HG03342 (cell line): ENCODE data around the gene NETO1.

ENCODE experiments used
- ATAC-seq: cut with Tn5 transposase; IDR thresholded peaks from one replicate; pipeline ENCODE4 v1.9.1; 2021; ENCODE audit warnings: mild to moderate bottlenecking, moderate library complexity; ENCODE audit not compliant: unreplicated experiment

NETO1 gene

DNA sequence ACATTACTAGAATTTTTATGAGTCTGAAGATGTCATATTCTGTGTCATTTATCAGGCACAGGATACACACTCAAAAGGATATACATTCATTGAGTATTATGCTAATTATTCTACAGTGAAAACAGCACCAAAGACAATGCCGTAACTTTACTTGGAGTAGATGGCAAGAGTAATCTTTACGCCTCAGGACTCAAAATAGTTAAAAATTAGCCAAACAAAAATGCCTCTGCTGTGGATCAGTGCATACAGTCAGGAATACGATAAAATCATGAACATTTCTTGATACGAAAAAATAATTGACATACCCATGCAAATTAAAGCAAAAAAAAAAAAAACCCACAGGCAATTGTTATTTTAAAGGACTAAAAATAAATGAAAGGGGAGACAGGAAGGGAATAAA lies 129.7 kb downstream of the NETO1 start:
- ATAC-seq = no peak

GRCh38 chr18:72727776-72728175 lies 140.0 kb downstream of the NETO1 start:
- no peak for ATAC-seq

- no peak for ATAC-seq
Measured at GRCh38 chr18:72727038-72727655, 140.6 kb downstream of the NETO1 start.

- no peak for ATAC-seq
Measured at GRCh38 chr18:72726201-72726600, 141.6 kb downstream of the NETO1 start.

DNA sequence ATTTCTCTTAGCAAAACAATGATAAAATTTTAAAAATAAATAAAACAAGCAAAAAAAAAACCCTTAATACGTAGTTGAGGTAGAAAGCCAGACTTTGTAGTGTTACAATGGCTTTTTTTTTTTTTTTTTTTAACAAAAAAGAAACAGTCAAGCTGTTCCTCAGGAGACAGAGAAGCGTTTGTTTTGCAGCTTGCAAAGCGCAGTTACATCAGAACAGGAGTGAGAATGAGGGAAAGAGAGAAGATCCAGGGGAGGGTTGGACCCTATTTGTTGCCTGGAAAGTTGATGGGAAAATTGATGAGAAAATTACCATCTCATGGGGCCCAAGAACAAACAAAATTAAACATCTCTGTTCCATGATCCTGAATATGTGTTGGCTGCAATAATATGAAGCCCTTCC lies 146.5 kb downstream of the NETO1 start:
- ATAC-seq = no peak

DNA sequence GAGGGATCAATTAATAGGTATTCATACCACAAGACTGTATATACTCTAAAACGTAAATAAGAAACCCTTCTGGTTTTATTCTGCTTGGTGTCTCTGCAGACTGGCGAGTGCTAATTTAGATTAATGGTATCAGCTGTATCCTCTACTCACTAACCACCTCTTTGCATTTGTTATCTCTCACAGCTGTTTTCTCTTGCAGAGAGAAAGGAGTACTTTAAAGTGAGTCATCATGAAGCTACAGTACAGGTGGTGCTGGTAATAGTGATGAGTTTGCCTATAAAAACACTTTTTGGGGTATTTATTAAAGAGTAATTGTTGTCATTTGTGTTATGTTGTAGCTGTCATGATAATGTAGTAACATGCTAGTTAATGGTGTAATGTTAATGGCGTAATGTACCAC lies 147.7 kb downstream of the NETO1 start:
- no peak for ATAC-seq

DNA sequence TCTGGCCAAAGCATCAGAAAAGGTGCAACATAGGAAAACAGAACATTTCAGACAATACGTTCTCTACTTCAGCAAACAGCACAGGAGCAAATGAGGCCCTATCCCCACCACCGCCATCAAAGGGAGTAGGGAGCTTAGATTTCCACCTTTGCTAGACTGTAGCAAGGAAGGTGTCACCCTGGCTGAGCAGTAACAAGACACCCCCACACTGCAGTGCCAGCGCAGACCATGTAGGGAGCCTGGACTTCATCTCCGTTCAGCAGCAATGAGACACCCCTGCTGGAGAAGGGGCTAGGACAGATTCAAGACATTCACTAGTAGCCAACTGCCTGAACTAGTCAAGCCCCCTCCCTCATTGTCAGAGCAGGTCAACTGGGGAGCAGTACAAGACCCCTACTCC lies 163.6 kb downstream of the NETO1 start:
- ATAC-seq = no peak

DNA sequence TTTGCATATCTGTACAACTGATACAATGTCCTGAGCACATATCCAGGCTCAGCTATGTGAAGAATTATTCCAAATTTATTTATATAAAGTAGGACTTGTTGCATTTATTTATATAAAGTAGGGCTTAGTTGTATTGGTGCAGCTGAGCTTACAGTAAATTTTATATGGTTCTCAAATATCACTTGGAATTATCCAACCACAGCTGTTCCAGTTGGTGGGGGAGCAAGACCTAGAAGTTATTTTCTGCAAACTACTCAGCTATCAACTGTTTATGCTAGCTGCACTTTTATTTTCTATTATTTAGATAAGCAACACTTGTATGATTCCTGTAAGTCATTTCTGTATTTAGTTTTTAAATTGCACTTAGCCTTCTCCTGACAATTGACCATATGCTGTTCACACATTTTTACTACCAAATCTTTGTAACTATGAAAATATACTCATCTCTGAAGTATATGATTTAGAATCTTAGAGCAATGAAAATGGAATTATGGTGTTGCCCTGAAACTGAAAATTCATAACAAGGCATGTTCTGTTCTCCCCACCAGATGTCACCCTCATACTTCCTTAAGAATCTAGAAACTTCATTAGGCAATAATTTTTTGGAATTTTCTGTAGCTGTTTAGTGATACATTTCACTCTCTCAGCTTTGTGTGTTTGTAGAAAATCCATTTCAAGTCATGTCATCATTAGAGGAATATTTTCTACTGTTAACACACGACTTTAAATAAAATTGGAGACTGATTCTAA lies 166.7 kb downstream of the NETO1 start:
- ATAC-seq = peak; percentile 47

GRCh38 chr18:72697706-72698105 lies 170.1 kb downstream of the NETO1 start:
- no peak for ATAC-seq

GRCh38 chr18:72692595-72692994 lies 175.2 kb downstream of the NETO1 start:
- no peak for ATAC-seq
